ENCODE data around the gene FGF19.

FGF19 gene

DNA sequence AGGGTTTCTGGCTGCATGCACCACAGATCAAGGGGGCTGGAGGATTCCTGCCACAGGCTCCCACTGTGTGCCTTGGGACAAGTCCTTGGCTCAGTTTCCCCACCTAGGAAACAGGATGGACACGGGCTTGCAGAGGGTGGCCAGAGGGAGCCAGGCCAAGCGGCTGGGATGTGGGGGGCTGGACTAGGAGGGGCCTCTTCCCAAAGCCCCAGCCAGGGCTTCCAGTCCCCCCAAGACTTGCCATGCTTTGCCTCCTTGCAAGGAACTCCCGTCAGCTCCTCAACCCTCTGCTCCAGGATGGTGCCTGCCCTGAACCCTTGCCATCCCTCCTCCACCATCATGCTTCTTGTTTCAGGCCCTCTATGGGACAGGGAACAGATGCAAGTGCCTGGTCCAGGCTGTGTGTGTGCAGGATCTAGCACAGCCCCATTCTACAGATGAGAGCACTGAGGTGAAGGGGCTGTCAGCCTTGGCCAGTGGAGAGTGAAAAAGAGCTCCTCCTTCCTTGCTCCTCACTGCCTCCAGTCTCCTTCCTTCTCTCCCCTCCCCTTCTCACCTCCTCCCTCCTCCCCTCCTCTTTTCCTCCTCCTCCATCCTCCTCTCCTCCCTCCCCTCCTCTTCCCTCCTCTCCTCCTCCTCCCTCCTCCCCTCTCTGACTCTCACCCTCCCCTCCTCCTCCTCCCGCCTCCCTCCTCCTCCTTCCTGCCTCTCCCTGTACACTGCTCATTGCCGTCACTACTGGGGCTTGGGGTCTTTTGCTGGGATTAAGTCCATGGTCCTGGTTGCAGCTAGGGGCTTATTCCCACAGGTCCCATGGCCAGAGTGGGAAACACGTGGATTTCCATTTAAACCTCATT lies 13.3 kb upstream of the FGF19 start:
- Histone ChIP-seq H3K27me3 (ENCODE audit: insufficient read depth, low read length, poor library complexity) (peaks cover 13% of the 10 kb centered on the region), H4K20me1 (ENCODE audit: insufficient read depth, low read length) (peaks cover 22% of the 10 kb centered on the region), H3K9ac (ENCODE audit: low read depth, low read length) (no peak overlapping the region), H3K4me1 (ENCODE audit: insufficient read depth, low read length) (no peaks in the 10 kb centered on the region), H3K27ac (ENCODE audit: low read length) (no peak overlapping the region), H3K36me3 (ENCODE audit: insufficient read depth, low read length) (no peaks in the 10 kb centered on the region), H3K4me2 (ENCODE audit: insufficient read depth, low read length) (no peak overlapping the region), H3K9me3 (ENCODE audit: insufficient read depth, low read length, severe bottlenecking) (no peaks in the 10 kb centered on the region), H3K4me3 (ENCODE audit: low read depth in 1 of 2, low read length in 2 of 2) (no peak overlapping the region), H3K79me2 (ENCODE audit: insufficient read depth, low read length) (no peaks in the 10 kb centered on the region), H2AFZ (ENCODE audit: low read depth, low read length) (no peak overlapping the region)
- no peak for DNase-seq
- TF ChIP-seq, protein P1, sequence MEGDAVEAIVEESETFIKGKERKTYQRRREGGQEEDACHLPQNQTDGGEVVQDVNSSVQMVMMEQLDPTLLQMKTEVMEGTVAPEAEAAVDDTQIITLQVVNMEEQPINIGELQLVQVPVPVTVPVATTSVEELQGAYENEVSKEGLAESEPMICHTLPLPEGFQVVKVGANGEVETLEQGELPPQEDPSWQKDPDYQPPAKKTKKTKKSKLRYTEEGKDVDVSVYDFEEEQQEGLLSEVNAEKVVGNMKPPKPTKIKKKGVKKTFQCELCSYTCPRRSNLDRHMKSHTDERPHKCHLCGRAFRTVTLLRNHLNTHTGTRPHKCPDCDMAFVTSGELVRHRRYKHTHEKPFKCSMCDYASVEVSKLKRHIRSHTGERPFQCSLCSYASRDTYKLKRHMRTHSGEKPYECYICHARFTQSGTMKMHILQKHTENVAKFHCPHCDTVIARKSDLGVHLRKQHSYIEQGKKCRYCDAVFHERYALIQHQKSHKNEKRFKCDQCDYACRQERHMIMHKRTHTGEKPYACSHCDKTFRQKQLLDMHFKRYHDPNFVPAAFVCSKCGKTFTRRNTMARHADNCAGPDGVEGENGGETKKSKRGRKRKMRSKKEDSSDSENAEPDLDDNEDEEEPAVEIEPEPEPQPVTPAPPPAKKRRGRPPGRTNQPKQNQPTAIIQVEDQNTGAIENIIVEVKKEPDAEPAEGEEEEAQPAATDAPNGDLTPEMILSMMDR (IDR thresholded peaks at IDR 0.05; ENCODE audit: borderline replicate concordance, extremely low read depth, low read length, poor library complexity, severe bottlenecking) = no peak
- TF ChIP-seq EZH2 (IDR thresholded peaks at IDR 0.05; ENCODE audit: borderline replicate concordance, low read depth, low read length, severe bottlenecking) = no peak
- no peak for ATAC-seq (ENCODE audit: insufficient read depth, low read depth)

DNA sequence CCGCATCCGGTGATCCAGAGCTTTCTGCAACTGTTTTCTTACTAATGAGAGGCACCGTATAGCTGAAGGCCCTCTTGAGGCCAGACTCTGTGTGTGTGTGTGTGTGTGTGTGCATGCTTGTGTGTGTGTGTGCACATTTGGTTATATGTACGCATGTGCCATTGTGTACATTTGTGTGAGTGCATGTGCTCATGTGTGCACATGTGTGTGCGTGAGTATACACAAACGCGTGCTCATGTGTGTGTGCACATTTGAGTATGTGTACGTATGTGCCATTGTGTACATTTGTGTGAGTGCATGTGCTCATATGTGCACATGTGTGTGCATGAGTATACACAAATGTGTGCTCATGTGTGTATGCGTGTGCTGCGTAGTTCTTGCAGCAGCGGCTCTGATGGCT lies 12.3 kb upstream of the FGF19 start:
- Histone ChIP-seq H3K79me2 (ENCODE audit: insufficient read depth, low read length) (no peaks in the 10 kb centered on the region), H3K36me3 (ENCODE audit: insufficient read depth, low read length) (no peaks in the 10 kb centered on the region), H3K9ac (ENCODE audit: low read depth, low read length) (no peak overlapping the region), H3K9me3 (ENCODE audit: insufficient read depth, low read length, severe bottlenecking) (no peaks in the 10 kb centered on the region), H3K27ac (ENCODE audit: low read length) (no peak overlapping the region), H4K20me1 (ENCODE audit: insufficient read depth, low read length) (peaks cover 22% of the 10 kb centered on the region), H3K4me1 (ENCODE audit: insufficient read depth, low read length) (no peaks in the 10 kb centered on the region), H3K27me3 (ENCODE audit: insufficient read depth, low read length, poor library complexity) (peaks cover 7% of the 10 kb centered on the region), H3K4me3 (ENCODE audit: low read depth in 1 of 2, low read length in 2 of 2) (no peak overlapping the region), H2AFZ (ENCODE audit: low read depth, low read length) (no peak overlapping the region), H3K4me2 (ENCODE audit: insufficient read depth, low read length) (no peak overlapping the region)
- ATAC-seq (ENCODE audit: insufficient read depth, low read depth) (no peak), DNase-seq (no peak)
- TF ChIP-seq, protein P1 (IDR thresholded peaks at IDR 0.05; ENCODE audit: borderline replicate concordance, extremely low read depth, low read length, poor library complexity, severe bottlenecking) = no peak
- TF ChIP-seq EZH2 (IDR thresholded peaks at IDR 0.05; ENCODE audit: borderline replicate concordance, low read depth, low read length, severe bottlenecking) = no peak

DNA sequence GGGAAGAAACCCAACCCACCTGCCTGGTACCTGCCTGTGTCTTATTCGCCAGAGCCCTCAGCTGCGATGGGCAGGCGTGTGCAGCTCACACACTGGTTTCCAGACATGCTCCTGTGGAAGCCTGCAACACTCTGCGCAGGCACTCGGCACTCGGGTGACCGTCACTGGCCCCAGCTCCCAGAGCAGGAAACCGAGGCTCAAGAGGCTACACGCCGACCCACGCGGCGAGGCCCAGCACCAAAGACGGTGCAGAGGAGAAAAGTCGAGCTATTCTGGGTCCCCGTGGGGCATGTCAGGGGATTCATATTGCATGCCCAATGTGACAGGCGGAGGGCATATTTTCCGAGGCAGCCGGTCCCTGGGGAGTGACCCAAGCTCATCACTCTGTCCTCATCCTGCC lies 11.6 kb upstream of the FGF19 start:
- Histone ChIP-seq H3K4me3 (ENCODE audit: low read depth in 1 of 2, low read length in 2 of 2) (no peak overlapping the region), H3K4me1 (ENCODE audit: insufficient read depth, low read length) (no peaks in the 10 kb centered on the region), H3K36me3 (ENCODE audit: insufficient read depth, low read length) (no peaks in the 10 kb centered on the region), H3K4me2 (ENCODE audit: insufficient read depth, low read length) (no peak overlapping the region), H2AFZ (ENCODE audit: low read depth, low read length) (no peak overlapping the region), H4K20me1 (ENCODE audit: insufficient read depth, low read length) (peaks cover 22% of the 10 kb centered on the region), H3K9me3 (ENCODE audit: insufficient read depth, low read length, severe bottlenecking) (no peaks in the 10 kb centered on the region), H3K79me2 (ENCODE audit: insufficient read depth, low read length) (no peaks in the 10 kb centered on the region), H3K27ac (ENCODE audit: low read length) (no peak overlapping the region), H3K9ac (ENCODE audit: low read depth, low read length) (no peak overlapping the region), H3K27me3 (ENCODE audit: insufficient read depth, low read length, poor library complexity) (peaks cover 7% of the 10 kb centered on the region)
- ATAC-seq (ENCODE audit: insufficient read depth, low read depth) (no peak), DNase-seq (no peak)
- no peak for TF ChIP-seq EZH2 (IDR thresholded peaks at IDR 0.05; ENCODE audit: borderline replicate concordance, low read depth, low read length, severe bottlenecking)
- TF ChIP-seq, protein P1 (IDR thresholded peaks at IDR 0.05; ENCODE audit: borderline replicate concordance, extremely low read depth, low read length, poor library complexity, severe bottlenecking) = no peak
